Effector memory CD8-positive, alpha-beta T cell (primary cell): ENCODE data around the gene TMA7B.
A peak's percentile ranks its signal among the peaks of the same experiment; 100 is the strongest.

Experiments
- ATAC-seq: fragments of 150-1000 bp; cut with Tn5 transposase; replicated peaks from 2 replicates; pipeline ENCODE4 v1.10.0; 2021; ENCODE audit warnings: mild to moderate bottlenecking, moderate library complexity
- DNase-seq, 3 experiments: peaks; one replicate each; pipeline ENCODE4 v3.0.0; 2021
- H3K27ac Mint-ChIP-seq, 2 donors: one replicate each; pipeline ENCODE4 v1.8.0; 2022; ENCODE audit warnings: mild to moderate bottlenecking in 2 of 2, mixed read lengths in 2 of 2, moderate library complexity in 2 of 2
- H3K27me3 Mint-ChIP-seq, 2 donors: one replicate each; pipeline ENCODE4 v1.8.0; 2022; ENCODE audit warnings: mixed read lengths in 2 of 2
- H3K36me3 Mint-ChIP-seq: one replicate; pipeline ENCODE4 v1.8.0; 2022; ENCODE audit warnings: mild to moderate bottlenecking, moderate library complexity, mixed read lengths; ENCODE audit not compliant: insufficient read depth
- H3K4me1 Mint-ChIP-seq, 2 donors: one replicate each; pipeline ENCODE4 v1.8.0; 2022; ENCODE audit warnings: low read depth in 2 of 2, mixed read lengths in 2 of 2
- H3K4me3 Mint-ChIP-seq, 2 donors: one replicate each; pipeline ENCODE4 v1.8.0; 2022; ENCODE audit warnings: mild to moderate bottlenecking in 2 of 2, mixed read lengths in 2 of 2, moderate library complexity in 2 of 2
- H3K9me3 Mint-ChIP-seq, 2 donors: one replicate each; pipeline ENCODE4 v1.8.0; 2022; ENCODE audit warnings: mixed read lengths in 2 of 2

The TMA7B gene

DNA sequence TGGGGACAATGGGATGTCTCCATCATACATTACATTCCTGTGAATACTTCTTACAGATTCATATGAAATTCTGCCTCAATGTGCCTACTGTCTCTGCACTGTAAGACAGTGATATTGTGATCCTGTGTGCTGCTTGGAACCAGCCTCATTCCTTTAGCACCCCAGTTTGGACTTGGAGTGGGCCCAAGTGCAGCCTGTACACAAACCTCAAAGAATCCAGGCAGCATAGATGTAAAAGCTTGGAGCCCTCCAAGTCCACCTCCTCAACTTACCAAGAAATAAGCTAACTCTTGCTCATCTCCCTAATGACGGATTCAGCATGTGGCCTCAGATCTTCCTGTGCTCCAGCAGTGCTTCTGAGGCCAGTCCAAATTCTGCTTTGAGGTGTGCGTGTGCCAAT, 34.9 kb upstream of the TMA7B start:
- ATAC-seq (no peak), DNase-seq (no peak)
- Mint-ChIP-seq H3K27ac (peak overlapping the region; percentile 83 to 96), H3K27me3 (no peaks in the 10 kb centered on the region), H3K4me3 (no peak overlapping the region), H3K4me1 (peaks cover 51 to 64% of the 10 kb centered on the region in 2 donors), H3K9me3 (no peaks in the 10 kb centered on the region), H3K36me3 (peaks cover 34% of the 10 kb centered on the region)

DNA sequence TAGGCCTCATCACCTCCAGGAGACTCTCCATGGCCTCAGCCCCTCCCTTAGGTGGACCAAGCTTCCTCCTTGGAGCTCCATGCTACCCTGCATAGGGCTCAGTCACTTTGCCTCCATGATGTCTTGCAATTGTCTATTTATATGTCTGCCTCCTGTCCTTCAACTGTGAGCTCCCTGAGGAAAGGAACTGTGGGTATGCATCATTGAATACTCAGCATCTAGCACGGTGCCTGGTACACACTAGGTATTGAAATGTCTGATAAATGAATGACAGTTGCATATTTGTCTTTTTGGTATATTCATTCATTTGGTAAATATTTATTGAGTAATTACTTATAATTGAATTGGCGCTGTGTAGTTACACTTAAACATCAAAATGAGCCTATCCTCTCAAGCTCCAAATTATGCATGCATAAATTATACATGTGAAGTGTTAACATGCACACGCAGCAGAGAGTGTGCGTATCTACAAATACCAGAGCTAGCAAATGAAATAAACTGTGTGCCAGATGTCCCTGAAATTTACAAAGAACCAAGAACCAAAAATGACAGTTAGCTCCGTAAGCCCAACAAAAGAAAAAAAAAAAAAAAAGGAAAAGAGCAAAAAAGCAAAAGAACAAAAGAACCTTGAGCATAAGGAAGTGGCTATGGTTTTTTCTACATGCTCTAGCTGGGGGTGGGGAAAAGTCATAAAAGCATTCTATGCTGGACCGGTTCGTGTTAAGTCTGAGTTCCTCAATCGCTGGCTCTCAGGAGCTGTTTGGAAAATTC, 34.1 kb upstream of the TMA7B start:
- Mint-ChIP-seq H3K27me3 (no peaks in the 10 kb centered on the region), H3K4me3 (no peak overlapping the region), H3K27ac (peak overlapping the region; percentile 83 to 96), H3K36me3 (peaks cover 26% of the 10 kb centered on the region), H3K9me3 (no peaks in the 10 kb centered on the region), H3K4me1 (peaks cover 43 to 56% of the 10 kb centered on the region in 2 donors)
- DNase-seq (no peak), ATAC-seq (peak; percentile 58)

DNA sequence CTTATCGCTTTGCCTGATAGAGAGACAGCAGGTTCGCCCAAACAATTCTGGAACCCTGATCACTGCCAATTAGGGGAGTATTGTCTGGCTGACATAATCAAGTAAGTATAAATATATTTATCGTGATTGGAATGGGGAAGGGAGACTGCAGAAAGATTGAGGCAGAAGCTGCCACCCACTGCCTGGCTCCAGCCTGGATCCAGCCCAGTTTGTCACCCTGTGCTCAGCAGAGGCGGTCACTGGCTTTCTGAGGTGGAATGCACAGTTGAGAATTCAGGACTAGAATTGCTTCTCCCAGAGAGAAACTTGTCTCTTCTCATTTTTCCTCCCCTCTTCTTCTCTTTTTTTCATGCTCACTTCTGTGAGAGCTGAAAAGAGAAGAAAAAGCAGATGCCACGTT, 33.4 kb upstream of the TMA7B start:
- no peak for ATAC-seq
- Mint-ChIP-seq H3K9me3 (no peaks in the 10 kb centered on the region), H3K36me3 (peaks cover 26% of the 10 kb centered on the region), H3K27ac (peak overlapping the region; percentile 44 to 83), H3K27me3 (no peaks in the 10 kb centered on the region), H3K4me1 (peaks cover 39 to 49% of the 10 kb centered on the region in 2 donors), H3K4me3 (no peak overlapping the region)
- DNase-seq: no peak

DNA sequence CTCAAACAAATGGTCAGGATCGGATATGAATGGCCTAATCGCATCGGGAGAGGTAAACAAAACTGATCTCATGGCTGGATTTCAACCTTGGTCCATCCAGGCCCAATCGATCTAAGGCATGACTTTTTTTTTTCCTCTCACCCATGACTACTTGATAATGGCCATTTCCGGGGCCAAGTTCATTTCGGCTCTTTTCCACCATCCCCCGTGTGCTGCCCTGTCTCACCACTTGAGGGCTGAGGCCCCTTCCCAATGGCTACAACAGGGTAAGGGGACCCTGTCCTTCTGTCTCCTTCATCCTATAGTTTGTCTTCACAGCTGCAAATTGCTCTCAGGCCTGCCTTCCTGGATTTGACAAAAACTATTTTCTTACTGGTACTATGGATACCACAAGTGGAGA, 32.7 kb upstream of the TMA7B start:
- H3K27ac Mint-ChIP-seq: peak overlapping the region in 1 of 2 donors; percentile 85
- ATAC-seq: no peak

DNA sequence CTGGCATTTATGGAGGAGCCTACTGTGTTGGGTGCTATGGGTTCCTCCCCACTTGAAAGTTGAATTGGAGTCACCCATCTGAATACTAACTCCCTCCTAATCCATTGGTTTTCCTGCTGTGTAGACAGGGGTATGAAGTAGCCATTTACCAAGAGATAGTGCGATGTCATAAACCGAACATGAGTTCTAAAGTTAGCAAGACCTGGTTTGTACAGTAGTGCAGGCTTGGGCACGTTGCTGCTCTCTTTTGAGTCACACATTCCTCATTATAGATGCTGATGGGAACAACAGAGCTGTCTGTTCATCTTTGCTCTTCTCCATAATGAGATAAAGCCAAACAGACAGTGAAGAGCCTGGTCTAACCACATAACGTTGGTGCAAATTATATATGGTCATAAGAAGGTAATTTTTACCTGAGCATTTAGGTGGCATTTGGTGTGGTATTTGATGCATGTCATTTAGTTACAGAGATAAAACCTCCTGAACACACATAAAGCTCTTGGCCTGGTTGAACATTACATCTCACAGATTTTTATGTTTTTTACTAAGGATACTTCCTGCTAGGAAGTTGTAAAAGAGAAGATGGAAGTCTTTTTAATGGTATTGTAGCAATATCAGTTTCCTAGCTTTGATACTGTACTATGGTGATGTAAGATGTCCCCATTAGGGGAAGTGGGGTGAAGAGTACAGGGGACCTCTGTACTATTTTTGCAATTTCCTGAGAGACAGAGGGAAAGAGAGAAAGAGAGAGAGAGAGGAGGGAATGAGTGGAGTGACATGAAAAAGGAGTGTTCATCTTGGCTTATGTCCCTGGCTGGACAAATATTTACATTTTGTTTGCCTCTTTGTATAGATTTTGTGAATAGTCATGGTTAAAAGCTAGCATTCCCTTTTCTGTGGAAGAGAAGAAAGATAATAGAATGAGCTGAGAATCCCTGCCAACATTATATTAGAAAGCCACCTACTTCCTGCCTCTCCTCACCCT, 31.4 kb upstream of the TMA7B start:
- no peak overlapping the region for H3K4me3 Mint-ChIP-seq
- H3K9me3 Mint-ChIP-seq: no peaks in the 10 kb centered on the region
- peaks cover 40 to 43% of the 10 kb centered on the region in 2 donors for H3K4me1 Mint-ChIP-seq
- H3K36me3 Mint-ChIP-seq: peaks cover 29% of the 10 kb centered on the region
- no peaks in the 10 kb centered on the region for H3K27me3 Mint-ChIP-seq
- ATAC-seq (no peak), DNase-seq (no peak)
- peak overlapping the region in 1 of 2 donors; percentile 85 for H3K27ac Mint-ChIP-seq

More for the DNA sequence above, 32.7 kb upstream of the TMA7B start:
- Mint-ChIP-seq H3K27me3 (no peaks in the 10 kb centered on the region), H3K36me3 (peaks cover 26% of the 10 kb centered on the region), H3K9me3 (no peaks in the 10 kb centered on the region), H3K4me3 (no peak overlapping the region), H3K4me1 (peaks cover 34 to 41% of the 10 kb centered on the region in 2 donors)
- DNase-seq: no peak

DNA sequence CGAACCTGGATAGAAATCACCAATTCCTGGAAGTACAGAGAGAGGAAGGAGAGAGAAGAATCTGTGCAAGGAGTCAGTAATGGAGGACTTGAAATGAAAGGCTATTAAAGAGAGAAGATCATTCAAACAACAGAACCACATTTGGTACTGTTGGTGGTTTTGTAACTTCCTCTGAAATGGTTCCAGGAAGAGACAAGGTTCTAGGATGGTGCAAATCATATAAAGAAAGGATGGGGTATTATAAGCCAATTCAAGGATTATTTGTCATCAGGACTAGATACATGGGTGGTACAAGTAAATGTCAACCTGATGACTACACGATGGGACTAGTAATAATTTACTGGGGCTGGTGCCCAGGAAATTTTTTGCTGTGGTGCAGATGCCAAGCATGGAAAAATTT, 28.9 kb upstream of the TMA7B start:
- no peak overlapping the region for H3K4me3 Mint-ChIP-seq
- no peaks in the 10 kb centered on the region for H3K27me3 Mint-ChIP-seq
- H3K27ac Mint-ChIP-seq: no peak overlapping the region
- peaks cover 21% of the 10 kb centered on the region for H3K36me3 Mint-ChIP-seq
- DNase-seq (no peak), ATAC-seq (no peak)
- peaks cover 36 to 40% of the 10 kb centered on the region in 2 donors for H3K4me1 Mint-ChIP-seq
- H3K9me3 Mint-ChIP-seq: no peaks in the 10 kb centered on the region

DNA sequence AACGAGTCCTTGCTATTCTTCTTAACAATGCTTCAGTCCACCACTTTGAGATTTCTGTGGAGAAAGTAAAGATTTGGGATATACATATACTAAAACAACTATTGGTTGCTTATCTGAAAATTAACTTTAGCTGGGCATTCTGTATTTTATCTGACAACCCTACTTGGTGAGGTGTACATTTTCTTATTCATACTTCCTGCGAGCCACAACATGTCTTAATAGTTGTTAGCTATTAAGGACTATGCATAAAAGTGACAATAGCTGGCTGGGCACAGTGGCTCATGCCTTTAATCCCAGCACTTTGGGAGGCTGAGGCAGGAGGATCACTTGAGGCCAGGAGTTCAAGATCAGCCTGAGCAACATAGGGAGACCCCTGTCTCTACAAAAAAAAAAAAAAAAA, 28.0 kb upstream of the TMA7B start:
- Mint-ChIP-seq H3K4me1 (peaks cover 41 to 45% of the 10 kb centered on the region in 2 donors), H3K27ac (no peak overlapping the region), H3K4me3 (no peak overlapping the region), H3K27me3 (no peaks in the 10 kb centered on the region), H3K36me3 (peaks cover 21% of the 10 kb centered on the region), H3K9me3 (no peaks in the 10 kb centered on the region)
- ATAC-seq (no peak), DNase-seq (no peak)

DNA sequence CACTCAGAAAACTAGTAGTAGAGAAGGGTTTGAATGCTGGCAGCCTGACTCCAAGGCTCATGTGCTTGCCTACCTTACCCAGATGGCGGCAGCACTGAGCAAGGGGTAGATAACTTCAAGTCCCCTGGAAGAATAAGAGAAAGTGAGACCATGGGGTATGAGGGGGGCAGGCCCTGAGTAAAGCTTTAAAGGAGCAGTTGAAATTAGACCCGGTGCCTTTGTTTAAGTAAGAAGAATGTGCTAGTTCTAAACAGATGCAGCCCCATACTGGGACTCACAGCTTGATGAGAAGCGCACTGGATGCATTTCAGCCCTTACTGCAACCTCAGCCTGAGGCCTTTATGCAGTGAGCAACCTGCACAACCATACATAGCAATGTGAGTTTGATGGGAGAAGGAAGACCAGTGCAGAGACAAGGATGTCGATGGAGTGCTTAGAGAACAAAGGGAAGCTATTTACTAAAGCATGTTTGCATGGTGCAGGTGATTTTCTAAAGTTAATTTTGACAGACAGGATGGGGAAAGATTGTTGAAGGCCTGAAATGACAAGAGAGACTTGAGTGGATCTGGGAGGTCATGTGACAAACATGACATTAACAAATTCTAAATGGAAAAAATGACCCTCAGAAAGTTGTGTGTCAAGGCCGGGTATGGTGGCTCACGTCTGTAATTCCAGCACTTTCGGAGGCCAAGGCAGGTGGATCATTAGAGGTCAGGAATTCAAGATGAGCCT, 27.1 kb upstream of the TMA7B start:
- peaks cover 18% of the 10 kb centered on the region for H3K36me3 Mint-ChIP-seq

DNA sequence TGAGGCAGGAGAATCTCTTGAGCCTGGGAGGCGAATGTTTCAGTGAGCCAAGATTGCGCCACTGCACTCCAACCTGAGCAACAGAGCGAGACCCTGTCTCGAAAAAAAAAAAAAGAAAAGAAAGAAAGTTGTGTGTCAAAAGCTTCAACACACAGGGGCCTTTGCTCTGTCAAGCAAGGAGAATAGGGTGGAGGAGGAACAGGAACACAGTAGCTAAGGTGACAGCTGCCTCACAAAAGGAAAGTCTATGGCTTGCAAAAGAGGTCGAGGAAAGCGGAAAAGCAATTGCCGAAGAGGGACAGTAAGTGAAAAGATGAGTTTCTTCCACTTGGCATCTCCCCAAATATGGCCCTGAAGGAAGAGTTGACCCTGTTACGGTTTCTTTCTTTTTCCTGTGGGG, 26.5 kb upstream of the TMA7B start:
- Mint-ChIP-seq H3K9me3 (no peaks in the 10 kb centered on the region), H3K4me3 (peak overlapping the region in 1 of 2 donors; percentile 80), H3K36me3 (peaks cover 23% of the 10 kb centered on the region), H3K27me3 (no peaks in the 10 kb centered on the region), H3K4me1 (peaks cover 56 to 61% of the 10 kb centered on the region in 2 donors), H3K27ac (peak overlapping the region; percentile 69 to 94)
- DNase-seq: no peak
- ATAC-seq: peak; percentile 31

More for the DNA sequence above, 27.1 kb upstream of the TMA7B start:
- peaks cover 50 to 55% of the 10 kb centered on the region in 2 donors for H3K4me1 Mint-ChIP-seq
- ATAC-seq: peak; percentile 64
- no peaks in the 10 kb centered on the region for H3K9me3 Mint-ChIP-seq
- peak; percentile 52 to 63 (median 53) for DNase-seq
- peak overlapping the region; percentile 69 to 94 for H3K27ac Mint-ChIP-seq
- peak overlapping the region in 1 of 2 donors; percentile 80 for H3K4me3 Mint-ChIP-seq
- H3K27me3 Mint-ChIP-seq: no peaks in the 10 kb centered on the region

DNA sequence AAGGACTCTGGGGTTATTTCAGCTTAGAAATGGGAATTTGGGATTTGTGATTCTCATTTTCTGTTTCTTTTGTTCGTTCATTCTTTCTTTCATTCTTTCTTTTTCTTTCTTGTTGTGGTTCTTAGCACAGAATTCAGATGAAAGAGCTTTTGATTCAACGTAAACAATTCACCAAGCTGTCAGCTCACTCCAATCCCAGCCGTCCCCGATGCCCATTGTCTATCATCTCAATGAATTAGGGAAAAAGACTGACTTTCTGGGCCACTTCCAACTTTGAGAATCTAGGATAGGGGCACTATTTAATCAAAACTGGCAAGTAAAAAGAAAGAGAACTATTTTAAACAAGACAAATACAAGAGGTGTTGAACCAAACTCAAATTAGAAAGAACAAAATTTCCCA, 25.1 kb upstream of the TMA7B start:
- Mint-ChIP-seq H3K4me1 (peaks cover 62 to 68% of the 10 kb centered on the region in 2 donors), H3K4me3 (peak overlapping the region in 1 of 2 donors; percentile 80), H3K27me3 (no peaks in the 10 kb centered on the region), H3K27ac (peak overlapping the region; percentile 69 to 94), H3K36me3 (peaks cover 23% of the 10 kb centered on the region), H3K9me3 (no peaks in the 10 kb centered on the region)
- DNase-seq (no peak), ATAC-seq (no peak)

DNA sequence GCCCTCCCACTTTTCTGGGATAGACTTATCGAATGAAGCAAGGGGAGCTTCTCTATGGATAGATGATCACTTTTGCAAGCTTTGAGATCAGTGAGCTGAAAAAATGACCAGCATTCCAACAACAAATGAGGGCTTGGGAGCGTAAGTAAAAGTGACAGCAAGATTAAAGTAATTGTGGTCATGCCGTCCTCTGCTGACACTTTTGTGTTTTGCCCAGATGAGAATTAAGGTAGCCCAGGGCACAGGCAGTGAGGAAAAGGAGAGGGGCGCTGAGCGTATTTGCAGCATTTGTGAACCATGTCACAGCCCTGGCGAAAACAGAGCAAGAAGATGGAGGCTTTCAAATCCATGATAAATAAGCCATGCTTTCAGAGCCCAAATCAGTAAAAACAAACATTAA, 24.6 kb upstream of the TMA7B start:
- Mint-ChIP-seq H3K4me3 (peak overlapping the region in 1 of 2 donors; percentile 80), H3K9me3 (no peaks in the 10 kb centered on the region), H3K27ac (peak overlapping the region; percentile 69 to 94), H3K4me1 (peaks cover 67 to 73% of the 10 kb centered on the region in 2 donors), H3K36me3 (peaks cover 23% of the 10 kb centered on the region), H3K27me3 (no peaks in the 10 kb centered on the region)
- ATAC-seq (no peak), DNase-seq (no peak)

DNA sequence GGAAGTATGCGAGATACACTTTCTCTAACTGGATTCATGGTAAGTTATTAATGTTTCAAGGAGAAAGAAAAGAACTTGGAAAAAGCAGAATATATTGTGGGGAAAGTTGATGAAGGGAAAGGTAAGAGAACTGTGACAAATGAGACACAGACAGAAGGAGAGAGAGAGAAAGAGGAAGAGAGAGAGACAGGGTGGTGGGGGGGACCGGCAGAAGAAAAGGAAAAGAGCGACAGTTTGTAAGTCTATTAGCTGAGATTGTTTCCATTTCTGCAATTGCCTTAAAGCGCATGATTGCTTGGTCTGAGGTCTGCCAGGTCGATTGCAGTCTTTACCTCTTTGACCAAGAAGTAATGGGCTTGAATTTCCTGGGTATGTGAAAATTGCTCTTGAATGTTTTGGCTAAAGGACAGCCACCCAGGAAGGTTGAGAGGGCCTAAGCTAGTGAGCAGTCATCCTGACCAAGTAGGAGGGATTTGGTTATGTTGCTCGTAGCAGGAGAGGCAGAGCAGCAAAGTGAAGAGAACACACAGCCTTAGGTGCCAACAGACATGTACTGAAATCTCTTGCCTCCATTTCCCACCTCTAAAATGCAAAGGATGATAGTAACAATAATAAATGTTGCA, 23.6 kb upstream of the TMA7B start:
- peaks cover 72 to 83% of the 10 kb centered on the region in 2 donors for H3K4me1 Mint-ChIP-seq
- H3K27ac Mint-ChIP-seq: peak overlapping the region; percentile 69 to 94
- no peaks in the 10 kb centered on the region for H3K27me3 Mint-ChIP-seq
- ATAC-seq: no peak
- no peaks in the 10 kb centered on the region for H3K9me3 Mint-ChIP-seq
- peak overlapping the region in 1 of 2 donors; percentile 80 for H3K4me3 Mint-ChIP-seq
- peaks cover 23% of the 10 kb centered on the region for H3K36me3 Mint-ChIP-seq
- no peak for DNase-seq
